ENCODE results near the gene TMEM132A.

Gene TMEM132A

GRCh38 chr11:60951904-60952741 lies 27.9 kb downstream of the TMEM132A start, which contains the start of gene SLC15A3:
Gene SLC15A3, minus strand, starts transcription at chr11:60952176. Its CDS starts 625 bp downstream, at chr11:60951551.
- Histone ChIP-seq H3K27ac (ENCODE audit: low read depth, low read length) (peak within 1 kb of the TSS; percentile 59), H3K4me3 (ENCODE audit: low read depth in 1 of 2, low read length in 2 of 2) (peak within 1 kb of the TSS; percentile 64 to 80), H3K9ac (ENCODE audit: low read length) (peak within 1 kb of the TSS; percentile 60), H3K9me3 (ENCODE audit: low read length) (no peaks in the 10 kb centered on the region), H3K36me3 (ENCODE audit: insufficient read depth, low read length) (no peaks in the 10 kb centered on the region), H3K4me1 (ENCODE audit: insufficient read depth, low read length) (peaks cover 22% of the 10 kb centered on the region), H3K27me3 (ENCODE audit: control insufficient read depth in 1 of 2, insufficient read depth in 2 of 2, low read length in 2 of 2) (no peaks in the 10 kb centered on the region)

GRCh38 chr11:60952742-60953170 lies 28.5 kb downstream of the TMEM132A start:
- Histone ChIP-seq H3K9ac (ENCODE audit: low read length) (peak overlapping the region; percentile 60), H3K4me3 (ENCODE audit: low read depth in 1 of 2, low read length in 2 of 2) (peak overlapping the region; percentile 62 to 80), H3K36me3 (ENCODE audit: insufficient read depth, low read length) (no peaks in the 10 kb centered on the region), H3K27ac (ENCODE audit: low read depth, low read length) (peak overlapping the region; percentile 59), H3K4me1 (ENCODE audit: insufficient read depth, low read length) (peaks cover 18% of the 10 kb centered on the region), H3K27me3 (ENCODE audit: control insufficient read depth in 1 of 2, insufficient read depth in 2 of 2, low read length in 2 of 2) (no peaks in the 10 kb centered on the region), H3K9me3 (ENCODE audit: low read length) (no peaks in the 10 kb centered on the region)

- Histone ChIP-seq H3K4me3 (ENCODE audit: low read depth in 1 of 2, low read length in 2 of 2) (no peak overlapping the region), H3K36me3 (ENCODE audit: insufficient read depth, low read length) (no peaks in the 10 kb centered on the region), H3K27me3 (ENCODE audit: control insufficient read depth in 1 of 2, insufficient read depth in 2 of 2, low read length in 2 of 2) (no peaks in the 10 kb centered on the region), H3K9ac (ENCODE audit: low read length) (no peak overlapping the region), H3K27ac (ENCODE audit: low read depth, low read length) (no peak overlapping the region), H3K4me1 (ENCODE audit: insufficient read depth, low read length) (peaks cover 14% of the 10 kb centered on the region), H3K9me3 (ENCODE audit: low read length) (no peaks in the 10 kb centered on the region)
Observed at GRCh38 chr11:60953781-60954180, 29.5 kb downstream of the TMEM132A start.

- H3K4me3 ChIP-seq (ENCODE audit: low read depth in 1 of 2, low read length in 2 of 2): no peak overlapping the region
- H3K27ac ChIP-seq (ENCODE audit: low read depth, low read length): no peak overlapping the region
- no peaks in the 10 kb centered on the region for H3K27me3 ChIP-seq (ENCODE audit: control insufficient read depth in 1 of 2, insufficient read depth in 2 of 2, low read length in 2 of 2)
- H3K4me1 ChIP-seq (ENCODE audit: insufficient read depth, low read length): peaks cover 13% of the 10 kb centered on the region
- H3K36me3 ChIP-seq (ENCODE audit: insufficient read depth, low read length): no peaks in the 10 kb centered on the region
- H3K9me3 ChIP-seq (ENCODE audit: low read length): no peaks in the 10 kb centered on the region
- no peak overlapping the region for H3K9ac ChIP-seq (ENCODE audit: low read length)
Observed at GRCh38 chr11:60954421-60954820, 30.2 kb downstream of the TMEM132A start.

- Histone ChIP-seq H3K9me3 (ENCODE audit: low read length) (no peaks in the 10 kb centered on the region), H3K4me3 (ENCODE audit: low read depth in 1 of 2, low read length in 2 of 2) (no peak overlapping the region), H3K27me3 (ENCODE audit: control insufficient read depth in 1 of 2, insufficient read depth in 2 of 2, low read length in 2 of 2) (no peaks in the 10 kb centered on the region), H3K36me3 (ENCODE audit: insufficient read depth, low read length) (no peaks in the 10 kb centered on the region), H3K9ac (ENCODE audit: low read length) (no peak overlapping the region), H3K4me1 (ENCODE audit: insufficient read depth, low read length) (peaks cover 6% of the 10 kb centered on the region), H3K27ac (ENCODE audit: low read depth, low read length) (no peak overlapping the region)
Observed at GRCh38 chr11:60955571-60955970, 31.3 kb downstream of the TMEM132A start.

- H3K9me3 ChIP-seq (ENCODE audit: low read length): no peaks in the 10 kb centered on the region
- H3K36me3 ChIP-seq (ENCODE audit: insufficient read depth, low read length): no peaks in the 10 kb centered on the region
- no peak overlapping the region for H3K4me3 ChIP-seq (ENCODE audit: low read depth in 1 of 2, low read length in 2 of 2)
- H3K27me3 ChIP-seq (ENCODE audit: control insufficient read depth in 1 of 2, insufficient read depth in 2 of 2, low read length in 2 of 2): no peaks in the 10 kb centered on the region
- H3K9ac ChIP-seq (ENCODE audit: low read length): no peak overlapping the region
- H3K4me1 ChIP-seq (ENCODE audit: insufficient read depth, low read length): peaks cover 6% of the 10 kb centered on the region
- no peak overlapping the region for H3K27ac ChIP-seq (ENCODE audit: low read depth, low read length)
Observed at GRCh38 chr11:60957188-60957587, 32.9 kb downstream of the TMEM132A start.

- Histone ChIP-seq H3K4me1 (ENCODE audit: insufficient read depth, low read length) (no peaks in the 10 kb centered on the region), H3K27ac (ENCODE audit: low read depth, low read length) (no peak overlapping the region), H3K4me3 (ENCODE audit: low read depth in 1 of 2, low read length in 2 of 2) (no peak overlapping the region), H3K9ac (ENCODE audit: low read length) (no peak overlapping the region), H3K9me3 (ENCODE audit: low read length) (no peaks in the 10 kb centered on the region), H3K27me3 (ENCODE audit: control insufficient read depth in 1 of 2, insufficient read depth in 2 of 2, low read length in 2 of 2) (no peaks in the 10 kb centered on the region), H3K36me3 (ENCODE audit: insufficient read depth, low read length) (no peaks in the 10 kb centered on the region)
Observed at GRCh38 chr11:60959431-60959830, 35.2 kb downstream of the TMEM132A start.

- H3K27me3 ChIP-seq (ENCODE audit: control insufficient read depth in 1 of 2, insufficient read depth in 2 of 2, low read length in 2 of 2): no peaks in the 10 kb centered on the region
- H3K27ac ChIP-seq (ENCODE audit: low read depth, low read length): no peak overlapping the region
- H3K4me3 ChIP-seq (ENCODE audit: low read depth in 1 of 2, low read length in 2 of 2): no peak overlapping the region
- no peaks in the 10 kb centered on the region for H3K9me3 ChIP-seq (ENCODE audit: low read length)
- no peaks in the 10 kb centered on the region for H3K36me3 ChIP-seq (ENCODE audit: insufficient read depth, low read length)
- no peaks in the 10 kb centered on the region for H3K4me1 ChIP-seq (ENCODE audit: insufficient read depth, low read length)
- no peak overlapping the region for H3K9ac ChIP-seq (ENCODE audit: low read length)
Observed at GRCh38 chr11:60960405-60960804, 36.1 kb downstream of the TMEM132A start.

GRCh38 chr11:60964801-60965200 lies 40.5 kb downstream of the TMEM132A start:
- Histone ChIP-seq H3K4me1 (ENCODE audit: insufficient read depth, low read length) (no peaks in the 10 kb centered on the region), H3K27ac (ENCODE audit: low read depth, low read length) (no peak overlapping the region), H3K27me3 (ENCODE audit: control insufficient read depth in 1 of 2, insufficient read depth in 2 of 2, low read length in 2 of 2) (no peaks in the 10 kb centered on the region), H3K4me3 (ENCODE audit: low read depth in 1 of 2, low read length in 2 of 2) (no peak overlapping the region), H3K9me3 (ENCODE audit: low read length) (no peaks in the 10 kb centered on the region), H3K36me3 (ENCODE audit: insufficient read depth, low read length) (no peaks in the 10 kb centered on the region), H3K9ac (ENCODE audit: low read length) (no peak overlapping the region)

GRCh38 chr11:60966890-60967289 lies 42.6 kb downstream of the TMEM132A start:
- Histone ChIP-seq H3K4me3 (ENCODE audit: low read depth in 1 of 2, low read length in 2 of 2) (no peak overlapping the region), H3K27me3 (ENCODE audit: control insufficient read depth in 1 of 2, insufficient read depth in 2 of 2, low read length in 2 of 2) (no peaks in the 10 kb centered on the region), H3K4me1 (ENCODE audit: insufficient read depth, low read length) (no peaks in the 10 kb centered on the region), H3K27ac (ENCODE audit: low read depth, low read length) (no peak overlapping the region), H3K9ac (ENCODE audit: low read length) (no peak overlapping the region), H3K36me3 (ENCODE audit: insufficient read depth, low read length) (no peaks in the 10 kb centered on the region), H3K9me3 (ENCODE audit: low read length) (no peaks in the 10 kb centered on the region)

GRCh38 chr11:60968223-60968622 lies 44.0 kb downstream of the TMEM132A start:
- Histone ChIP-seq H3K27me3 (ENCODE audit: control insufficient read depth in 1 of 2, insufficient read depth in 2 of 2, low read length in 2 of 2) (no peaks in the 10 kb centered on the region), H3K9ac (ENCODE audit: low read length) (no peak overlapping the region)

GRCh38 chr11:60970369-60970774 lies 46.1 kb downstream of the TMEM132A start:
- Histone ChIP-seq H3K9me3 (ENCODE audit: low read length) (no peaks in the 10 kb centered on the region), H3K4me3 (ENCODE audit: low read depth in 1 of 2, low read length in 2 of 2) (no peak overlapping the region), H3K27me3 (ENCODE audit: control insufficient read depth in 1 of 2, insufficient read depth in 2 of 2, low read length in 2 of 2) (no peaks in the 10 kb centered on the region), H3K27ac (ENCODE audit: low read depth, low read length) (no peak overlapping the region), H3K9ac (ENCODE audit: low read length) (no peak overlapping the region), H3K4me1 (ENCODE audit: insufficient read depth, low read length) (no peaks in the 10 kb centered on the region), H3K36me3 (ENCODE audit: insufficient read depth, low read length) (no peaks in the 10 kb centered on the region)

More at GRCh38 chr11:60968223-60968622, 44.0 kb downstream of the TMEM132A start:
- no peaks in the 10 kb centered on the region for H3K36me3 ChIP-seq (ENCODE audit: insufficient read depth, low read length)
- H3K9me3 ChIP-seq (ENCODE audit: low read length): no peaks in the 10 kb centered on the region
- H3K4me1 ChIP-seq (ENCODE audit: insufficient read depth, low read length): no peaks in the 10 kb centered on the region
- no peak overlapping the region for H3K4me3 ChIP-seq (ENCODE audit: low read depth in 1 of 2, low read length in 2 of 2)
- no peak overlapping the region for H3K27ac ChIP-seq (ENCODE audit: low read depth, low read length)

Measured in muscle layer of colon (tissue), 2 donors.